ENCODE results near the gene ATP2B3.
A peak's percentile ranks its signal among the peaks of the same experiment; 100 is the strongest.

The ATP2B3 gene

DNA sequence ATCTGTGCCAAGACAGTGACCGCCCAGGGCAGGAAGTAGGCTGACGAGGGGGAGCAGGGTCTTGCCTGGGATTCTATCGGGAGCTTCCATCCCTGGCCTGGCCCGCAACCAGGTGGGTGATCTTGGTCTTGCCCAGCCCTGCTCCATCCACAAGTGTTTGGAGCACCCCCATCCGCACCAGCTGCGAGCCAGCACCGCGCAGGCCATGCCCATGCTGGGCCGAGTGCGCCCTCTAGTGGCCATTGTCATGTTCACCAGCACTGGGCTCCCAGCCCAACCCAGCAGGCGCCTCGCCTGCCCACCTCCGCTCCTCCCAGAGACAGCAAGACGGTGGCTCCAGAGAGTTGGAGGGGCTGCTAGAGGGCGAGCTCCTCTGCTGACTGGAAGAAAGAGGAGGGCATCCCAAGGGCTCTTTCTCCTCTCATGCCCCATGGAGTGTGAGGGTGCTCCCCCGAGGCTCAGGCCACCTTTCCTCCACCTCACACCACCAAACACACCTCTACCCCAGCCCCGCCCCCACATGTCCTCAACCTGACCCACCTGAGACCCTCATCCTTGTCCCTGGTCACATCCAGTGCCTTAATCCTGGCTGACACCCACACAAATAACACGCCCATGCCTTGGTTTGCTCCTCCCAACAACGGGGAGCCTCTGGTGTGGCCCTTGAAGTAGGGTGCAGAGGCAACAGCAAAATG, 9.8 kb upstream of the ATP2B3 start:
- Histone ChIP-seq H3K9me3 (no peaks in the 10 kb centered on the region), H3K36me3 (peaks cover 0 to 11% (median 11%) of the 10 kb centered on the region in 3 donors), H3K4me3 (no peak overlapping the region), H3K27me3 (no peaks in the 10 kb centered on the region), H3K4me1 (peaks cover 0 to 32% (median 17%) of the 10 kb centered on the region in 4 donors), H3K27ac (peak overlapping the region in 1 of 2 donors; percentile 39)
- DNase-seq = peak; percentile 78 to 89
- TF ChIP-seq, protein P1, sequence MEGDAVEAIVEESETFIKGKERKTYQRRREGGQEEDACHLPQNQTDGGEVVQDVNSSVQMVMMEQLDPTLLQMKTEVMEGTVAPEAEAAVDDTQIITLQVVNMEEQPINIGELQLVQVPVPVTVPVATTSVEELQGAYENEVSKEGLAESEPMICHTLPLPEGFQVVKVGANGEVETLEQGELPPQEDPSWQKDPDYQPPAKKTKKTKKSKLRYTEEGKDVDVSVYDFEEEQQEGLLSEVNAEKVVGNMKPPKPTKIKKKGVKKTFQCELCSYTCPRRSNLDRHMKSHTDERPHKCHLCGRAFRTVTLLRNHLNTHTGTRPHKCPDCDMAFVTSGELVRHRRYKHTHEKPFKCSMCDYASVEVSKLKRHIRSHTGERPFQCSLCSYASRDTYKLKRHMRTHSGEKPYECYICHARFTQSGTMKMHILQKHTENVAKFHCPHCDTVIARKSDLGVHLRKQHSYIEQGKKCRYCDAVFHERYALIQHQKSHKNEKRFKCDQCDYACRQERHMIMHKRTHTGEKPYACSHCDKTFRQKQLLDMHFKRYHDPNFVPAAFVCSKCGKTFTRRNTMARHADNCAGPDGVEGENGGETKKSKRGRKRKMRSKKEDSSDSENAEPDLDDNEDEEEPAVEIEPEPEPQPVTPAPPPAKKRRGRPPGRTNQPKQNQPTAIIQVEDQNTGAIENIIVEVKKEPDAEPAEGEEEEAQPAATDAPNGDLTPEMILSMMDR (IDR thresholded peaks at IDR 0.05) = peak; percentile 80 to 83
- intact Hi-C loops (cut with DNase I; ENCODE audit: low total_unique reads) = loop anchor here (5.0 kb wide), 1 partner anchor 35 kb away; the partner anchor contains the start of gene HAUS7

DNA sequence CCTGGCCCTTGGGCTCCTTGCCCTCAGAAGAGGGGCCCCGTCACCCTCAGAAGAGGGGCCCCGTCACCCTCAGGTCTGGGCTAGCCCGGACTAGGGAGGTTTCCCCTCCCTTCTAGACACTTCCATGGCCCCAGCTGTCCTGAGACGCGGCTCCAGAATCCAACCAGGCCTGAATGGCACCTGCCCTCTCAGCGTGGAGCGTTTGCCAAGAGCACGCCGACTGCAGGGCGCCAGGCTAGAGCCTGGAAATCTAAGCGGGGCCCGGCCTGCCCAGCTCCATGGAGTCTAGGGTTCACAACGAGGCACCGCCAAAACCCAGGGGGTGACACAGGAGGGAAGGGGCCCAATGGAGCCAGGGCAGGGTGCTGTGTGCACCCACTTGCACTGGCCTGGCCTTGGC, 7.8 kb upstream of the ATP2B3 start:
- Histone ChIP-seq H3K9me3 (no peaks in the 10 kb centered on the region), H3K27ac (peak overlapping the region in 1 of 2 donors; percentile 28)
- intact Hi-C loops (cut with DNase I; ENCODE audit: low total_unique reads) = loop anchor here (5.0 kb wide), 1 partner anchor 37 kb away; the partner anchor contains the start of gene HAUS7

DNA sequence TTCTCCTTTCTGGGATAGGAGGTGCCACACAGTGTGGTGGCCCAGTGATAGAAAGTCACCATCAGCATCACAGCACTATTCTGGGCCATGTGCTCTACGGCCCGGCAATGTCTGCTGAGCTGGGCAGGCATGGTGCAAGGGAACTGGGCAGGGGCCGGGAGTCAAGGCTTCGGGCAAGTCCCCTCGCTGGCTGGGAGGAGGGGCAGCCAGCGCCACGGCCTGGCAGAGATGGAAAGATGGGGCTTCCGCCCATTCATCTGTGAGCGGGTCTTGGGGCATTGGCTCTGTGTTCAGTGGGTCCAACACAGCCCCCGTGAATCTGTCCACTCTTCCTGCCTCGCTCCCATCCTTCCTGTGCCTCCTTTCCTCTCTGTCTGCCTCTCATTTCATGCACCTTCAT, 7.1 kb upstream of the ATP2B3 start:
- Histone ChIP-seq H3K4me3 (no peak overlapping the region), H3K9me3 (no peaks in the 10 kb centered on the region), H3K4me1 (peaks cover 0 to 21% (median 10%) of the 10 kb centered on the region in 4 donors), H3K36me3 (peaks cover 0 to 11% (median 4%) of the 10 kb centered on the region in 3 donors), H3K27me3 (no peaks in the 10 kb centered on the region), H3K27ac (peak overlapping the region in 1 of 2 donors; percentile 28)
- TF ChIP-seq, protein P1 (IDR thresholded peaks at IDR 0.05) = no peak
- intact Hi-C loops (cut with DNase I; ENCODE audit: low total_unique reads) = no loop called here
- no peak for DNase-seq

More for the DNA sequence above, 7.8 kb upstream of the ATP2B3 start:
- Histone ChIP-seq H3K27me3 (no peaks in the 10 kb centered on the region), H3K4me1 (peaks cover 0 to 21% (median 10%) of the 10 kb centered on the region in 4 donors), H3K4me3 (no peak overlapping the region), H3K36me3 (peaks cover 0 to 11% (median 11%) of the 10 kb centered on the region in 3 donors)
- no peak for DNase-seq
- TF ChIP-seq, protein P1 (IDR thresholded peaks at IDR 0.05) = no peak

DNA sequence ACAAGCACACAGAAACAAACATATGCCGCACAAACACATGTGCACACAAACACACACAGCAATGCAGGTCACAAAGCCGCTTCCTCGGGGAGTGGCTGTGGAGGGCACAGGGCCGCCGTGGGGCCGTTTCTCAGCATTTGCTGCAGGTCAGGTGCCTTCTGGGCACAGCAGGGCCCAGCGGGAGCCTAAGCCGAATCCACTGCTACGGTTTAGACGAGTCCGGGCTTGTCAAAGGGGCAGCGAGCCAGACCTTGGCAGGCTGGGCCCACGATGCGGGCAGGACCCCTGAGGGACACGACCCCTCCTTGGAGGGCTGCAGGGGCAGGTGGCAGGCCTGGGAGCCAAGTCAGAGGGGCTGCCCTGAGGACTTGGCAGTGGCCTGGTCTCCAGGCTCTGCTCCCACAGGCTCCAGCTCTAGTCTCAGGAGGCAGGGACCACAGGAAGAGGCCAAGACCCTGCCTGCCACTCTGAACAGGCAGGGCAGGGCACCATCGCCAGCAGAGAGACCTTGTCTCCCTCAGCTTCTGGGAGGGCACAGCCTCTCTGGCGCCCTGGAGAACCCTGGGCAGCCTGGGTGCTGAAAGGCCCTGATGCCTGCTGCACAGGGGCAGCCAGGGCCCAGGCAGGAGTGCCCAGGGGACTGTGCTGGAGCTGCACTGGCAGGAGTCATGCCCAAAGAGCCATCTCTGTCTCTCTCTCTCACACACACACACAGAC, 5.5 kb upstream of the ATP2B3 start:
- no peak for DNase-seq
- Histone ChIP-seq H3K36me3 (no peaks in the 10 kb centered on the region), H3K4me3 (no peak overlapping the region), H3K4me1 (peaks cover 0 to 21% (median 10%) of the 10 kb centered on the region in 4 donors), H3K27ac (peak overlapping the region in 1 of 2 donors; percentile 22), H3K27me3 (peaks cover 0 to 8% of the 10 kb centered on the region in 2 donors), H3K9me3 (no peaks in the 10 kb centered on the region)
- TF ChIP-seq, protein P1 (IDR thresholded peaks at IDR 0.05) = no peak
- intact Hi-C loops (cut with DNase I; ENCODE audit: low total_unique reads) = no loop called here

- DNase-seq = no peak
- Histone ChIP-seq H3K27ac (no peak overlapping the region), H3K36me3 (no peaks in the 10 kb centered on the region), H3K27me3 (peaks cover 0 to 14% of the 10 kb centered on the region in 2 donors), H3K4me1 (peaks cover 0 to 21% (median 11%) of the 10 kb centered on the region in 4 donors), H3K9me3 (no peaks in the 10 kb centered on the region), H3K4me3 (no peak overlapping the region)
- TF ChIP-seq, protein P1 (IDR thresholded peaks at IDR 0.05) = no peak
- intact Hi-C loops (cut with DNase I; ENCODE audit: low total_unique reads) = no loop called here
Observed at GRCh38 chrX:153512501-153512893, 4.9 kb upstream of the ATP2B3 start.

All from tibial artery (tissue), 4 donors.